WTC11 (cell line): Measurements from ENCODE around the gene CALN1. TPM values are rescaled to one million over a fixed set of nuclear protein-coding genes. Genes with fewer than 3 reads are reported as not detected.

ENCODE experiments used
- ATAC-seq: fragments of 200-7000 bp; cut with Tn5 transposase; 2 replicates; pipeline ENCODE4 v1.10.0; 2021; ENCODE audit warnings: mild to moderate bottlenecking, moderate library complexity
- CTCF ChIA-PET: fragments of 300-600 bp; sonication (Branson Sonifier 250); formaldehyde crosslinking; loops from one replicate; lab custom pipeline; 2021; ENCODE audit warnings: antibody characterized with exemption; lab: Charles Lee
- POLR2A ChIA-PET: fragments of 350-600 bp; sonication (Branson Sonifier 250); formaldehyde crosslinking; loops from one replicate; lab custom pipeline; 2021; ENCODE audit warnings: antibody characterized with exemption; lab: Charles Lee
- DNase-seq: peaks from one replicate; pipeline ENCODE4 v3.0.0; 2021; ENCODE audit warnings: low spot score
- H3K27ac Mint-ChIP-seq: 2 replicates; pipeline ENCODE4 v1.8.0; 2021; ENCODE audit warnings: mixed read lengths
- H3K27me3 Mint-ChIP-seq: 2 replicates; pipeline ENCODE4 v1.8.0; 2021; ENCODE audit warnings: low read depth, mild to moderate bottlenecking, moderate library complexity, mixed read lengths
- H3K36me3 Mint-ChIP-seq: 2 replicates; pipeline ENCODE4 v1.8.0; 2021; ENCODE audit warnings: mixed read lengths
- H3K4me1 Mint-ChIP-seq: 2 replicates; pipeline ENCODE4 v1.8.0; 2022; ENCODE audit warnings: mixed read lengths
- H3K4me3 Mint-ChIP-seq: 2 replicates; pipeline ENCODE4 v1.8.0; 2021; ENCODE audit warnings: mild to moderate bottlenecking, moderate library complexity, mixed read lengths
- H3K9me3 Mint-ChIP-seq: 2 replicates; pipeline ENCODE4 v1.8.0; 2021; ENCODE audit warnings: mixed read lengths
- MYBL2 ChIP-seq: sonication (generic); formaldehyde crosslinking; IDR thresholded peaks from 2 replicates; pipeline ENCODE4 v1.8.1; 2023; ENCODE audit warnings: mild to moderate bottlenecking, moderate library complexity, missing genetic modification reagents
- ZNF138 ChIP-seq: sonication (generic); formaldehyde crosslinking; conservative IDR thresholded peaks from 2 replicates; pipeline ENCODE4 v1.8.1; 2022; ENCODE audit warnings: mild to moderate bottlenecking, moderate library complexity, missing genetic modification reagents
- total RNA-seq: library from RNA; stranded (reverse); gene quantifications from 3 replicates; pipeline ENCODE4 v1.2.3, GENCODE V29; 2021
- TF ChIP-seq, protein P1 (sequence below): fragments of 250-450 bp; sonication (Bioruptor Pico); IDR thresholded peaks from 2 replicates; pipeline ENCODE4 v1.9.0; 2021; ENCODE audit warnings: mild to moderate bottlenecking
- TF ChIP-seq, protein P2 (sequence below): sonication (generic); formaldehyde crosslinking; IDR thresholded peaks from 2 replicates; pipeline ENCODE4 v1.8.1; 2022; ENCODE audit warnings: missing genetic modification reagents, borderline replicate concordance
- TF ChIP-seq, protein P3 (sequence below): fragments of 250-450 bp; sonication (Bioruptor Pico); IDR thresholded peaks from 2 replicates; pipeline ENCODE4 v1.8.0; 2021; ENCODE audit warnings: mild to moderate bottlenecking
- TF ChIP-seq, protein P4 (sequence below): fragments of 200-600 bp; IDR thresholded peaks from 2 replicates; pipeline ENCODE4 v1.8.0; 2022; ENCODE audit warnings: antibody characterized with exemption
- TF ChIP-seq, protein P5 (sequence below): sonication (generic); formaldehyde crosslinking; IDR thresholded peaks from 2 replicates; pipeline ENCODE4 v1.8.0; 2022; ENCODE audit warnings: mild to moderate bottlenecking, missing genetic modification reagents
- TF ChIP-seq, protein P6 (sequence below): sonication (generic); formaldehyde crosslinking; IDR thresholded peaks from 2 replicates; pipeline ENCODE4 v1.8.0; 2022; ENCODE audit warnings: missing genetic modification reagents
- TF ChIP-seq, protein P7 (sequence below): sonication (generic); formaldehyde crosslinking; IDR thresholded peaks from 2 replicates; pipeline ENCODE4 v1.8.1; 2022; ENCODE audit warnings: mild to moderate bottlenecking, moderate library complexity, missing genetic modification reagents

The CALN1 gene
- total RNA-seq, 1 experiment from 2014 or later, result 10.5 TPM

DNA sequence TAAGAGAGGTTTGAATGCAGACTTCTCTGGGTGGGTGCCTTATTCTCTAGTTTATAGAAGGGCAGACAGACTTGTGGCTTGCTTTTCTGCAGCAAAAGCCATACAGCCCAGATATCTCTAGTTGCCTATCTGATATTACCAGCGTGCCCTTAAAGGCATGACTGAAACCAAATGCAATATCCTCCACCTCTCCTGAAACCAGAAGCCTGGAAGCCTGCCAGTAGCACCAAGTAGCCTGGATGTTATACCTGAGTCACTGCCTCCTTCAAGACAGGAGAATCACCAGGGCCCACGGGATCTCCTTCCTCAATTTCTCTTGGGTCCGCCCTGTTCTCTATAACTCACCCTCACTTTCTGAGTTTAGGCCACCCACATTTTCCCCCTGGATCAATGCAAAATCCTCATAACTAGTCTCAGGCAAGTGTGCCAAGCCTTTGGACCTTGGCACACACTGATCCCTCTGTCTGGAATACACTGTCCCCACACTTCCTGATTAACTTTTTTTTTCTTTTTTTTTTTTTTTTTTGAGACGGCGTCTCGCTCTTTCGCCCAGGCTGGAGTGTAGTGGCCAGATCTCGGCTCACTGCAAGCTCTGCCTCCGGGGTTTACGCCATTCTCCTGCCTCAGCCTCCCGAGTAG lies 641.8 kb downstream of the CALN1 start (continued):
- TF ChIP-seq, protein P1, sequence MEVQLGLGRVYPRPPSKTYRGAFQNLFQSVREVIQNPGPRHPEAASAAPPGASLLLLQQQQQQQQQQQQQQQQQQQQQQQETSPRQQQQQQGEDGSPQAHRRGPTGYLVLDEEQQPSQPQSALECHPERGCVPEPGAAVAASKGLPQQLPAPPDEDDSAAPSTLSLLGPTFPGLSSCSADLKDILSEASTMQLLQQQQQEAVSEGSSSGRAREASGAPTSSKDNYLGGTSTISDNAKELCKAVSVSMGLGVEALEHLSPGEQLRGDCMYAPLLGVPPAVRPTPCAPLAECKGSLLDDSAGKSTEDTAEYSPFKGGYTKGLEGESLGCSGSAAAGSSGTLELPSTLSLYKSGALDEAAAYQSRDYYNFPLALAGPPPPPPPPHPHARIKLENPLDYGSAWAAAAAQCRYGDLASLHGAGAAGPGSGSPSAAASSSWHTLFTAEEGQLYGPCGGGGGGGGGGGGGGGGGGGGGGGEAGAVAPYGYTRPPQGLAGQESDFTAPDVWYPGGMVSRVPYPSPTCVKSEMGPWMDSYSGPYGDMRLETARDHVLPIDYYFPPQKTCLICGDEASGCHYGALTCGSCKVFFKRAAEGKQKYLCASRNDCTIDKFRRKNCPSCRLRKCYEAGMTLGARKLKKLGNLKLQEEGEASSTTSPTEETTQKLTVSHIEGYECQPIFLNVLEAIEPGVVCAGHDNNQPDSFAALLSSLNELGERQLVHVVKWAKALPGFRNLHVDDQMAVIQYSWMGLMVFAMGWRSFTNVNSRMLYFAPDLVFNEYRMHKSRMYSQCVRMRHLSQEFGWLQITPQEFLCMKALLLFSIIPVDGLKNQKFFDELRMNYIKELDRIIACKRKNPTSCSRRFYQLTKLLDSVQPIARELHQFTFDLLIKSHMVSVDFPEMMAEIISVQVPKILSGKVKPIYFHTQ (CRISPR knock-in tag), result no peak
- TF ChIP-seq, protein P2, sequence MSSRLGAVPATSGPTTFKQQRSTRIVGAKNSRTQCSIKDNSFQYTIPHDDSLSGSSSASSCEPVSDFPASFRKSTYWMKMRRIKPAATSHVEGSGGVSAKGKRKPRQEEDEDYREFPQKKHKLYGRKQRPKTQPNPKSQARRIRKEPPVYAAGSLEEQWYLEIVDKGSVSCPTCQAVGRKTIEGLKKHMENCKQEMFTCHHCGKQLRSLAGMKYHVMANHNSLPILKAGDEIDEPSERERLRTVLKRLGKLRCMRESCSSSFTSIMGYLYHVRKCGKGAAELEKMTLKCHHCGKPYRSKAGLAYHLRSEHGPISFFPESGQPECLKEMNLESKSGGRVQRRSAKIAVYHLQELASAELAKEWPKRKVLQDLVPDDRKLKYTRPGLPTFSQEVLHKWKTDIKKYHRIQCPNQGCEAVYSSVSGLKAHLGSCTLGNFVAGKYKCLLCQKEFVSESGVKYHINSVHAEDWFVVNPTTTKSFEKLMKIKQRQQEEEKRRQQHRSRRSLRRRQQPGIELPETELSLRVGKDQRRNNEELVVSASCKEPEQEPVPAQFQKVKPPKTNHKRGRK (CRISPR knock-in tag), result no peak
- no peak for TF ChIP-seq MYBL2 (CRISPR knock-in tag)
- TF ChIP-seq, protein P3, sequence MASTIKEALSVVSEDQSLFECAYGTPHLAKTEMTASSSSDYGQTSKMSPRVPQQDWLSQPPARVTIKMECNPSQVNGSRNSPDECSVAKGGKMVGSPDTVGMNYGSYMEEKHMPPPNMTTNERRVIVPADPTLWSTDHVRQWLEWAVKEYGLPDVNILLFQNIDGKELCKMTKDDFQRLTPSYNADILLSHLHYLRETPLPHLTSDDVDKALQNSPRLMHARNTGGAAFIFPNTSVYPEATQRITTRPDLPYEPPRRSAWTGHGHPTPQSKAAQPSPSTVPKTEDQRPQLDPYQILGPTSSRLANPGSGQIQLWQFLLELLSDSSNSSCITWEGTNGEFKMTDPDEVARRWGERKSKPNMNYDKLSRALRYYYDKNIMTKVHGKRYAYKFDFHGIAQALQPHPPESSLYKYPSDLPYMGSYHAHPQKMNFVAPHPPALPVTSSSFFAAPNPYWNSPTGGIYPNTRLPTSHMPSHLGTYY (CRISPR knock-in tag), result no peak

DNA sequence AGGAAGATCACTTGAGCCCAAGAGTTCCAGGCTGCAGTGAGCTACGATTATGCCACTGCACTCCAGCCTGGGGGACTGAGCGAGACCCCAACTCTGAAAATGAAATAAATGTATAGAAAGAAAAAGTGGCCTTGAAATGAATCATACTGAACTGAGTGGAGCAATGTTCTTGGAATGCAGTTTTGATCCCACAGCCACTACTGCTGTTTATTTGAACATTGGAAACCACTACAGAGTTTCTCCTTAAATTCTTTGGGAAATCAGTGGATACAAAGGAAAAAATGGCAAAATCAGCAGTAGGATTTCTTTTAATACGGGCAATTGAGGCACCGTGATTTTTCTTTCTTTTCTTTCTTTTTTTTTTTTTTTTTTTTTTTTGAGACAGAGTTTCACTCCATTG lies 642.8 kb downstream of the CALN1 start:
- DNase-seq, result no peak
- Mint-ChIP-seq H3K4me3 (no peak overlapping the region), H3K27ac (no peak overlapping the region), H3K36me3 (0 out of 2 replicates have a peak, but pooled peaks cover 3% of the 10 kb centered on the region), H3K27me3 (no peaks in the 10 kb centered on the region; the same call in 1 of the 2 replicates), H3K9me3 (peaks cover 23% of the 10 kb centered on the region), H3K4me1 (no peaks in the 10 kb centered on the region)
- POLR2A ChIA-PET, result no interaction called here
- CTCF ChIA-PET, result interaction anchor here (0.7 kb wide), 1 partner anchor 30 kb away, joined by 3 read pairs; no protein-coding TSS in a partner anchor
- TF ChIP-seq, protein P4, sequence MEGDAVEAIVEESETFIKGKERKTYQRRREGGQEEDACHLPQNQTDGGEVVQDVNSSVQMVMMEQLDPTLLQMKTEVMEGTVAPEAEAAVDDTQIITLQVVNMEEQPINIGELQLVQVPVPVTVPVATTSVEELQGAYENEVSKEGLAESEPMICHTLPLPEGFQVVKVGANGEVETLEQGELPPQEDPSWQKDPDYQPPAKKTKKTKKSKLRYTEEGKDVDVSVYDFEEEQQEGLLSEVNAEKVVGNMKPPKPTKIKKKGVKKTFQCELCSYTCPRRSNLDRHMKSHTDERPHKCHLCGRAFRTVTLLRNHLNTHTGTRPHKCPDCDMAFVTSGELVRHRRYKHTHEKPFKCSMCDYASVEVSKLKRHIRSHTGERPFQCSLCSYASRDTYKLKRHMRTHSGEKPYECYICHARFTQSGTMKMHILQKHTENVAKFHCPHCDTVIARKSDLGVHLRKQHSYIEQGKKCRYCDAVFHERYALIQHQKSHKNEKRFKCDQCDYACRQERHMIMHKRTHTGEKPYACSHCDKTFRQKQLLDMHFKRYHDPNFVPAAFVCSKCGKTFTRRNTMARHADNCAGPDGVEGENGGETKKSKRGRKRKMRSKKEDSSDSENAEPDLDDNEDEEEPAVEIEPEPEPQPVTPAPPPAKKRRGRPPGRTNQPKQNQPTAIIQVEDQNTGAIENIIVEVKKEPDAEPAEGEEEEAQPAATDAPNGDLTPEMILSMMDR, result no peak
- TF ChIP-seq, protein P5, sequence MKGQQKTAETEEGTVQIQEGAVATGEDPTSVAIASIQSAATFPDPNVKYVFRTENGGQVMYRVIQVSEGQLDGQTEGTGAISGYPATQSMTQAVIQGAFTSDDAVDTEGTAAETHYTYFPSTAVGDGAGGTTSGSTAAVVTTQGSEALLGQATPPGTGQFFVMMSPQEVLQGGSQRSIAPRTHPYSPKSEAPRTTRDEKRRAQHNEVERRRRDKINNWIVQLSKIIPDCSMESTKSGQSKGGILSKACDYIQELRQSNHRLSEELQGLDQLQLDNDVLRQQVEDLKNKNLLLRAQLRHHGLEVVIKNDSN (CRISPR knock-in tag), result no peak
- TF ChIP-seq, protein P6, sequence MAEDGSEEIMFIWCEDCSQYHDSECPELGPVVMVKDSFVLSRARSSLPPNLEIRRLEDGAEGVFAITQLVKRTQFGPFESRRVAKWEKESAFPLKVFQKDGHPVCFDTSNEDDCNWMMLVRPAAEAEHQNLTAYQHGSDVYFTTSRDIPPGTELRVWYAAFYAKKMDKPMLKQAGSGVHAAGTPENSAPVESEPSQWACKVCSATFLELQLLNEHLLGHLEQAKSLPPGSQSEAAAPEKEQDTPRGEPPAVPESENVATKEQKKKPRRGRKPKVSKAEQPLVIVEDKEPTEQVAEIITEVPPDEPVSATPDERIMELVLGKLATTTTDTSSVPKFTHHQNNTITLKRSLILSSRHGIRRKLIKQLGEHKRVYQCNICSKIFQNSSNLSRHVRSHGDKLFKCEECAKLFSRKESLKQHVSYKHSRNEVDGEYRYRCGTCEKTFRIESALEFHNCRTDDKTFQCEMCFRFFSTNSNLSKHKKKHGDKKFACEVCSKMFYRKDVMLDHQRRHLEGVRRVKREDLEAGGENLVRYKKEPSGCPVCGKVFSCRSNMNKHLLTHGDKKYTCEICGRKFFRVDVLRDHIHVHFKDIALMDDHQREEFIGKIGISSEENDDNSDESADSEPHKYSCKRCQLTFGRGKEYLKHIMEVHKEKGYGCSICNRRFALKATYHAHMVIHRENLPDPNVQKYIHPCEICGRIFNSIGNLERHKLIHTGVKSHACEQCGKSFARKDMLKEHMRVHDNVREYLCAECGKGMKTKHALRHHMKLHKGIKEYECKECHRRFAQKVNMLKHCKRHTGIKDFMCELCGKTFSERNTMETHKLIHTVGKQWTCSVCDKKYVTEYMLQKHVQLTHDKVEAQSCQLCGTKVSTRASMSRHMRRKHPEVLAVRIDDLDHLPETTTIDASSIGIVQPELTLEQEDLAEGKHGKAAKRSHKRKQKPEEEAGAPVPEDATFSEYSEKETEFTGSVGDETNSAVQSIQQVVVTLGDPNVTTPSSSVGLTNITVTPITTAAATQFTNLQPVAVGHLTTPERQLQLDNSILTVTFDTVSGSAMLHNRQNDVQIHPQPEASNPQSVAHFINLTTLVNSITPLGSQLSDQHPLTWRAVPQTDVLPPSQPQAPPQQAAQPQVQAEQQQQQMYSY, result no peak
- no peak for TF ChIP-seq ZNF138 (CRISPR knock-in tag)
- TF ChIP-seq, protein P7, sequence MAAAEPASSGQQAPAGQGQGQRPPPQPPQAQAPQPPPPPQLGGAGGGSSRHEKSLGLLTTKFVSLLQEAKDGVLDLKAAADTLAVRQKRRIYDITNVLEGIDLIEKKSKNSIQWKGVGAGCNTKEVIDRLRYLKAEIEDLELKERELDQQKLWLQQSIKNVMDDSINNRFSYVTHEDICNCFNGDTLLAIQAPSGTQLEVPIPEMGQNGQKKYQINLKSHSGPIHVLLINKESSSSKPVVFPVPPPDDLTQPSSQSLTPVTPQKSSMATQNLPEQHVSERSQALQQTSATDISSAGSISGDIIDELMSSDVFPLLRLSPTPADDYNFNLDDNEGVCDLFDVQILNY (CRISPR knock-in tag), result no peak
- ATAC-seq, result no peak
